Activated B cell treated with CpG ODN at 0.5 μM for 24 hours (primary cell): ENCODE results near the gene IQSEC1. TPM values are rescaled to one million over a fixed set of nuclear protein-coding genes. Genes with fewer than 3 reads are reported as not detected.

Experiments used
- ATAC-seq: fragments of 200-7000 bp; cut with Tn5 transposase; one replicate; pipeline ENCODE4 v1.10.0; 2021; ENCODE audit warnings: low read depth, mild to moderate bottlenecking, moderate library complexity
- CTCF ChIA-PET: fragments of 350-600 bp; sonication (Branson Sonifier 250); formaldehyde crosslinking; loops from one replicate; lab custom pipeline; 2021; ENCODE audit warnings: antibody characterized with exemption; lab: Charles Lee
- POLR2A ChIA-PET: fragments of 350-600 bp; sonication (Branson Sonifier 250); formaldehyde crosslinking; loops from one replicate; lab custom pipeline; 2021; ENCODE audit warnings: antibody characterized with exemption; lab: Charles Lee
- DNase-seq: peaks from one replicate; pipeline ENCODE4 v3.0.0; 2022
- H3K27ac Mint-ChIP-seq: one replicate; pipeline ENCODE4 v1.8.0; 2020; ENCODE audit warnings: mixed read lengths
- H3K27me3 Mint-ChIP-seq: one replicate; pipeline ENCODE4 v1.8.0; 2021; ENCODE audit warnings: mixed read lengths
- H3K36me3 Mint-ChIP-seq: one replicate; pipeline ENCODE4 v1.8.0; 2021; ENCODE audit warnings: low read depth, mixed read lengths
- H3K4me1 Mint-ChIP-seq: one replicate; pipeline ENCODE4 v1.8.0; 2021; ENCODE audit warnings: mixed read lengths
- H3K4me3 Mint-ChIP-seq: one replicate; pipeline ENCODE4 v1.8.0; 2020; ENCODE audit warnings: mild to moderate bottlenecking, mixed read lengths
- H3K9me3 Mint-ChIP-seq: one replicate; pipeline ENCODE4 v1.8.0; 2020; ENCODE audit warnings: mixed read lengths
- CTCF ChIP-seq: fragments of 200-600 bp; IDR thresholded peaks from one replicate; pipeline ENCODE4 v1.8.0; 2022; ENCODE audit warnings: antibody characterized with exemption, mild to moderate bottlenecking
- intact Hi-C: fragments of 100-400 bp; cut with micrococcal nuclease; formaldehyde crosslinking; loops from one replicate; pipeline ENCODE4 v1.15.1; 2024
- total RNA-seq: library from RNA; stranded (reverse); gene quantifications from 2 replicates; pipeline ENCODE4 v1.2.3, GENCODE V29; 2022

The IQSEC1 gene
- total RNA-seq, 1 donor from 2014 or later, result 296 TPM

- no peaks in the 10 kb centered on the region for H3K9me3 Mint-ChIP-seq
- CTCF ChIA-PET, result interaction anchor here (0.8 kb wide), 1 partner anchor 11 kb away, joined by 3 read pairs; no protein-coding TSS in a partner anchor
- POLR2A ChIA-PET, result interaction anchor here (1.0 kb wide), 1 partner anchor 36 kb away, joined by 5 read pairs; no protein-coding TSS in a partner anchor
- H3K36me3 Mint-ChIP-seq, result peaks cover 12% of the 10 kb centered on the region
- H3K27me3 Mint-ChIP-seq, result no peaks in the 10 kb centered on the region
- no peak overlapping the region for H3K4me3 Mint-ChIP-seq
- no peak overlapping the region for H3K27ac Mint-ChIP-seq
- ATAC-seq, result no peak
- intact Hi-C loops, result no loop called here
- peaks cover 25% of the 10 kb centered on the region for H3K4me1 Mint-ChIP-seq
- no peak for DNase-seq
- no peak for TF ChIP-seq CTCF
These were observed 15.8 kb downstream of the IQSEC1 start for GRCh38 chr3:13057282-13058040.

- H3K36me3 Mint-ChIP-seq, result peaks cover 15% of the 10 kb centered on the region
- DNase-seq, result no peak
- ATAC-seq, result no peak
These were observed 17.6 kb downstream of the IQSEC1 start for GRCh38 chr3:13055634-13056033.

GRCh38 chr3:13054341-13055285, 18.6 kb downstream of the IQSEC1 start:
- Mint-ChIP-seq H3K4me3 (no peak overlapping the region), H3K27me3 (no peaks in the 10 kb centered on the region), H3K4me1 (peaks cover 42% of the 10 kb centered on the region), H3K27ac (no peak overlapping the region), H3K36me3 (peaks cover 9% of the 10 kb centered on the region), H3K9me3 (no peaks in the 10 kb centered on the region)
- no peak for TF ChIP-seq CTCF
- CTCF ChIA-PET, result no interaction called here
- ATAC-seq (no peak), DNase-seq (no peak)
- POLR2A ChIA-PET, result interaction anchor here (0.7 kb wide), 1 partner anchor 44 kb away, joined by 3 read pairs; no protein-coding TSS in a partner anchor
- intact Hi-C loops, result no loop called here

More at GRCh38 chr3:13055634-13056033, 17.6 kb downstream of the IQSEC1 start:
- Mint-ChIP-seq H3K4me3 (no peak overlapping the region), H3K9me3 (no peaks in the 10 kb centered on the region), H3K27me3 (no peaks in the 10 kb centered on the region), H3K4me1 (peaks cover 37% of the 10 kb centered on the region), H3K27ac (no peak overlapping the region)
- intact Hi-C loops, result no loop called here
- no peak for TF ChIP-seq CTCF
- POLR2A ChIA-PET, result no interaction called here
- CTCF ChIA-PET, result no interaction called here

- Mint-ChIP-seq H3K36me3 (peaks cover 7% of the 10 kb centered on the region), H3K9me3 (no peaks in the 10 kb centered on the region), H3K4me1 (peaks cover 46% of the 10 kb centered on the region), H3K4me3 (no peak overlapping the region), H3K27me3 (no peaks in the 10 kb centered on the region), H3K27ac (no peak overlapping the region)
- DNase-seq (no peak), ATAC-seq (no peak)
- ChIA-PET POLR2A (interaction anchor here (0.7 kb wide), 1 partner anchor 43 kb away, joined by 3 read pairs; no protein-coding TSS in a partner anchor), CTCF (no interaction called here)
- intact Hi-C loops, result no loop called here
- TF ChIP-seq CTCF, result no peak
These were observed 19.3 kb downstream of the IQSEC1 start for GRCh38 chr3:13053893-13054292.

GRCh38 chr3:13053420-13053819, 19.8 kb downstream of the IQSEC1 start:
- H3K9me3 Mint-ChIP-seq, result no peaks in the 10 kb centered on the region
- ATAC-seq (no peak), DNase-seq (no peak)
- ChIA-PET POLR2A (no interaction called here), CTCF (no interaction called here)
- peaks cover 7% of the 10 kb centered on the region for H3K36me3 Mint-ChIP-seq
- no peak overlapping the region for H3K4me3 Mint-ChIP-seq
- H3K27ac Mint-ChIP-seq, result no peak overlapping the region
- H3K4me1 Mint-ChIP-seq, result peaks cover 50% of the 10 kb centered on the region
- TF ChIP-seq CTCF, result no peak
- intact Hi-C loops, result no loop called here
- H3K27me3 Mint-ChIP-seq, result no peaks in the 10 kb centered on the region
